B cell (primary cell): ENCODE data around the gene MRM2. TPM values are rescaled to one million over a fixed set of nuclear protein-coding genes. Genes with fewer than 3 reads are reported as not detected.

Experiments
- ATAC-seq: fragments of 200-7000 bp; cut with Tn5 transposase; one replicate; pipeline ENCODE4 v1.10.0; 2021; ENCODE audit warnings: low read depth, mild to moderate bottlenecking, moderate number of reproducible peaks, moderate library complexity
- CTCF ChIA-PET: fragments of 350-600 bp; sonication (Branson Sonifier 250); formaldehyde crosslinking; loops from one replicate; lab custom pipeline; 2021; ENCODE audit warnings: antibody characterized with exemption, inconsistent platforms; lab: Charles Lee
- POLR2A ChIA-PET: fragments of 350-600 bp; sonication (Branson Sonifier 250); formaldehyde crosslinking; loops from one replicate; lab custom pipeline; 2021; ENCODE audit warnings: antibody characterized with exemption; lab: Charles Lee
- DNase-seq: peaks from one replicate; pipeline ENCODE4 v3.0.0; 2013
- H2AFZ ChIP-seq: 2 replicates; pipeline ENCODE4 v1.6.1; 2012; ENCODE audit warnings: mild to moderate bottlenecking, low read depth, low read length; ENCODE audit not compliant: insufficient read depth, poor library complexity, severe bottlenecking
- H3K27ac ChIP-seq, 2 donors: 1 replicate in 1 of 2; 2 replicates in 1 of 2; pipeline ENCODE4 v1.5.1; 2012 to 2013; ENCODE audit warnings: low read length in 2 of 2, mild to moderate bottlenecking in 2 of 2, moderate library complexity in 1 of 2
- H3K27me3 ChIP-seq, 4 experiments: fragments of 200-600 bp in 1 of 4; sonication (generic) in 1 of 4; replicated peaks in 1 of 4; 1 replicate in 2 of 4; 2 replicates in 2 of 4; pipeline versions ENCODE4 v1.6.1 to v1.7.0; 2013 to 2016; ENCODE audit warnings: low read length in 3 of 4, mild to moderate bottlenecking in 2 of 4, mixed read lengths in 1 of 4, moderate library complexity in 1 of 4; ENCODE audit not compliant: insufficient read depth in 4 of 4, control insufficient read depth in 3 of 4; ENCODE audit errors: control extremely low read depth in 1 of 4
- H3K36me3 ChIP-seq, 2 experiments: replicated peaks in 1 of 2; 1 replicate in 1 of 2; 2 replicates in 1 of 2; pipeline versions ENCODE4 v1.6.1 to v1.7.1; 2013; ENCODE audit warnings: low read length in 1 of 2; ENCODE audit not compliant: insufficient read depth in 2 of 2, control insufficient read depth in 1 of 2; ENCODE audit errors: control extremely low read depth in 1 of 2, extremely low read depth in 1 of 2
- H3K4me1 ChIP-seq, 2 donors: fragments of 200-600 bp in 1 of 2; sonication (generic) in 1 of 2; 1 replicate in 1 of 2; 2 replicates in 1 of 2; pipeline versions ENCODE4 v1.5.1 to v1.6.1; 2013 to 2017; ENCODE audit warnings: low read length in 2 of 2; ENCODE audit not compliant: control insufficient read depth in 2 of 2, insufficient read depth in 2 of 2
- H3K4me2 ChIP-seq: replicated peaks from 2 replicates; pipeline ENCODE3; 2012; ENCODE audit warnings: mild to moderate bottlenecking, low read depth, low read length; ENCODE audit not compliant: poor library complexity, severe bottlenecking
- H3K4me3 ChIP-seq, 5 experiments: fragments of 200-600 bp in 1 of 5; sonication (generic) in 1 of 5; 1 replicate in 3 of 5; 2 replicates in 2 of 5; pipeline versions ENCODE4 v1.5.1 to v1.7.0; 2011 to 2016; ENCODE audit warnings: low read length in 4 of 5, mild to moderate bottlenecking in 4 of 5, low read depth in 2 of 5, control low read depth in 1 of 5, moderate library complexity in 1 of 5; ENCODE audit not compliant: insufficient read depth in 1 of 5; ENCODE audit errors: control extremely low read depth in 1 of 5, extremely low read depth in 1 of 5
- H3K79me2 ChIP-seq: fragments of 200-600 bp; sonication (generic); one replicate; pipeline ENCODE4 v1.6.0; 2016; ENCODE audit warnings: low read length; ENCODE audit not compliant: control insufficient read depth, insufficient read depth
- H3K9ac ChIP-seq: fragments of 200-600 bp; sonication (generic); 2 replicates; pipeline ENCODE4 v1.6.1; 2017; ENCODE audit warnings: mild to moderate bottlenecking, low read length, moderate library complexity
- H3K9me3 ChIP-seq, 3 donors: one replicate each; pipeline versions ENCODE4 v1.6.1 to v1.7.1; 2013; ENCODE audit warnings: low read length in 2 of 3; ENCODE audit not compliant: control insufficient read depth in 2 of 3, insufficient read depth in 1 of 3; ENCODE audit errors: control extremely low read depth in 1 of 3
- H4K20me1 ChIP-seq: 2 replicates; pipeline ENCODE4 v1.6.0; 2012; ENCODE audit warnings: mild to moderate bottlenecking, low read length; ENCODE audit not compliant: insufficient read depth, control insufficient read depth, poor library complexity, severe bottlenecking
- H3K27ac Mint-ChIP-seq: one replicate; pipeline ENCODE4 v1.8.0; 2021; ENCODE audit warnings: mixed read lengths
- H3K27me3 Mint-ChIP-seq: one replicate; pipeline ENCODE4 v1.8.0; 2021; ENCODE audit warnings: mixed read lengths
- H3K4me1 Mint-ChIP-seq: one replicate; pipeline ENCODE4 v1.8.0; 2021; ENCODE audit warnings: mixed read lengths
- H3K4me3 Mint-ChIP-seq: one replicate; pipeline ENCODE4 v1.8.0; 2021; ENCODE audit warnings: mixed read lengths
- H3K9me3 Mint-ChIP-seq: one replicate; pipeline ENCODE4 v1.8.0; 2022; ENCODE audit warnings: mixed read lengths; ENCODE audit not compliant: insufficient read depth
- CTCF ChIP-seq: fragments of 200-600 bp; IDR thresholded peaks from one replicate; pipeline ENCODE4 v1.8.0; 2022; ENCODE audit warnings: antibody characterized with exemption, mild to moderate bottlenecking
- EZH2 ChIP-seq: IDR thresholded peaks from 2 replicates; pipeline ENCODE4 v1.6.1; 2012; ENCODE audit warnings: borderline replicate concordance, low read depth, mild to moderate bottlenecking, moderate library complexity, low read length; ENCODE audit not compliant: insufficient read depth, poor library complexity, severe bottlenecking
- WGBS: methylation state at CpG from one replicate; pipeline ENCODE4 v1.1.5; 2013; ENCODE audit warnings: missing lambda C conversion rate; ENCODE audit not compliant: insufficient coverage; 5-methylcytosine and 5-hydroxymethylcytosine counted together
- intact Hi-C: fragments of 100-400 bp; cut with micrococcal nuclease; formaldehyde crosslinking; loops from one replicate; pipeline ENCODE4 v1.10.0; 2022
- polyA plus RNA-seq: library from polyadenylated mRNA; depleted of rRNA; stranded (reverse); fragments of >200 nt; gene quantifications from 2 replicates; pipeline ENCODE4 v1.2.3, GENCODE V29; 2012
- total RNA-seq, 2 donors: library from RNA; stranded (reverse); fragments of 120-200 nt in 1 of 2; gene quantifications; 1 replicate in 1 of 2; 2 replicates in 1 of 2; pipeline versions ENCODE4 v1.2.3 to v1.2.4, GENCODE V29; 2013 to 2022

Gene MRM2
- total and polyA plus RNA-seq, 2 donors (not counting 1 experiment from before 2014, with no cell fraction given) = 9.2 to 29.0 TPM

GRCh38 chr7:2249744-2250323 is 7.8 kb upstream of the MRM2 start:
- TF ChIP-seq CTCF = no peak
- no peak for TF ChIP-seq EZH2
- no peak for ATAC-seq
- Histone ChIP-seq H3K4me3 (no peak overlapping the region), H2AFZ (no peak overlapping the region), H3K27ac (no peak overlapping the region), H3K9ac (no peak overlapping the region), H3K79me2 (no peaks in the 10 kb centered on the region), H3K27me3 (no peaks in the 10 kb centered on the region), H3K4me1 (peaks cover 26 to 48% of the 10 kb centered on the region in 2 donors), H3K4me2 (no peak overlapping the region), H4K20me1 (peaks cover 15% of the 10 kb centered on the region), H3K9me3 (peaks cover 0 to 4% (median 0%) of the 10 kb centered on the region in 3 donors), H3K36me3 (peaks cover 0 to 19% of the 10 kb centered on the region in 2 experiments)
- POLR2A ChIA-PET = interaction anchor here (0.6 kb wide), 1 partner anchor 57 kb away, joined by 12 read pairs; no protein-coding TSS in a partner anchor
- Mint-ChIP-seq H3K27ac (peak overlapping the region; percentile 75), H3K4me1 (peaks cover 46% of the 10 kb centered on the region), H3K27me3 (no peaks in the 10 kb centered on the region), H3K9me3 (no peaks in the 10 kb centered on the region), H3K4me3 (no peak overlapping the region)
- CTCF ChIA-PET = interaction anchor here (0.9 to 3.0 kb wide), 4 partner anchors 12 to 150 kb away, joined by 3 to 36 read pairs (median 5); no protein-coding TSS in a partner anchor
- intact Hi-C loops = no loop called here
- 92% methylated on average over 25 of the region's 27 CpGs for WGBS
- no peak for DNase-seq

- Mint-ChIP-seq H3K9me3 (no peaks in the 10 kb centered on the region), H3K27ac (peak overlapping the region; percentile 75), H3K4me3 (no peak overlapping the region), H3K27me3 (no peaks in the 10 kb centered on the region), H3K4me1 (peaks cover 49% of the 10 kb centered on the region)
- no peak overlapping the region for H3K4me3 ChIP-seq
- ATAC-seq (peak; percentile 7), DNase-seq (peak; percentile 49)
- H3K4me1 ChIP-seq = peaks cover 26 to 55% of the 10 kb centered on the region in 2 donors
- no peak for TF ChIP-seq CTCF
- no peak for TF ChIP-seq EZH2
- peaks cover 8% of the 10 kb centered on the region for H4K20me1 ChIP-seq
- CTCF ChIA-PET = interaction anchor here (0.6 to 3.0 kb wide), 9 partner anchors 10 to 150 kb away, joined by 3 to 36 read pairs (median 4); partner anchors contain the start of gene EIF3B
- peaks cover 0 to 4% (median 0%) of the 10 kb centered on the region in 3 donors for H3K9me3 ChIP-seq
- H3K79me2 ChIP-seq = peaks cover 4% of the 10 kb centered on the region
- H3K9ac ChIP-seq = no peak overlapping the region
- POLR2A ChIA-PET = interaction anchor here (0.6 to 1.0 kb wide), 4 partner anchors 9 to 719 kb away, joined by 3 to 12 read pairs (median 6); partner anchors contain the start of gene MAFK
- H2AFZ ChIP-seq = no peak overlapping the region
- H3K36me3 ChIP-seq = peaks cover 0 to 12% of the 10 kb centered on the region in 2 experiments
- peak overlapping the region in 1 of 2 donors; percentile 33 for H3K27ac ChIP-seq
- intact Hi-C loops = no loop called here
- no peaks in the 10 kb centered on the region for H3K27me3 ChIP-seq
- WGBS = 20% methylated on average over 22 of the region's 24 CpGs
- H3K4me2 ChIP-seq = peak overlapping the region; percentile 49
Measured at GRCh38 chr7:2248984-2249694, 7.1 kb upstream of the MRM2 start.
